Suprapubic skin (tissue), 4 donors: ENCODE data around the gene PLB1.

Experiments
- EP300 ChIP-seq: sonication (generic); formaldehyde crosslinking; IDR thresholded peaks from one replicate; pipeline ENCODE4 v1.6.1; 2017; ENCODE audit warnings: antibody characterized with exemption
- POLR2A ChIP-seq, 2 donors: fragments of 450-650 bp; IDR thresholded peaks; one replicate each; pipeline ENCODE4 v1.6.1; 2017; ENCODE audit warnings: antibody characterized with exemption in 2 of 2, mild to moderate bottlenecking in 2 of 2, moderate library complexity in 2 of 2
- POLR2AphosphoS5 ChIP-seq, 3 donors: sonication (generic); formaldehyde crosslinking; IDR thresholded peaks; one replicate each; pipeline ENCODE4 v1.6.1; 2017; ENCODE audit warnings: antibody characterized with exemption in 3 of 3
- TF ChIP-seq, protein P1 (sequence below), 2 donors: fragments of 200-600 bp in 1 of 2; fragments of 450-650 bp in 1 of 2; sonication (generic) in 1 of 2; IDR thresholded peaks; one replicate each; pipeline ENCODE4 v1.5.1; 2016 to 2019; ENCODE audit warnings: antibody characterized with exemption in 2 of 2, mild to moderate bottlenecking in 1 of 2, moderate library complexity in 1 of 2

- TF ChIP-seq, protein P1, sequence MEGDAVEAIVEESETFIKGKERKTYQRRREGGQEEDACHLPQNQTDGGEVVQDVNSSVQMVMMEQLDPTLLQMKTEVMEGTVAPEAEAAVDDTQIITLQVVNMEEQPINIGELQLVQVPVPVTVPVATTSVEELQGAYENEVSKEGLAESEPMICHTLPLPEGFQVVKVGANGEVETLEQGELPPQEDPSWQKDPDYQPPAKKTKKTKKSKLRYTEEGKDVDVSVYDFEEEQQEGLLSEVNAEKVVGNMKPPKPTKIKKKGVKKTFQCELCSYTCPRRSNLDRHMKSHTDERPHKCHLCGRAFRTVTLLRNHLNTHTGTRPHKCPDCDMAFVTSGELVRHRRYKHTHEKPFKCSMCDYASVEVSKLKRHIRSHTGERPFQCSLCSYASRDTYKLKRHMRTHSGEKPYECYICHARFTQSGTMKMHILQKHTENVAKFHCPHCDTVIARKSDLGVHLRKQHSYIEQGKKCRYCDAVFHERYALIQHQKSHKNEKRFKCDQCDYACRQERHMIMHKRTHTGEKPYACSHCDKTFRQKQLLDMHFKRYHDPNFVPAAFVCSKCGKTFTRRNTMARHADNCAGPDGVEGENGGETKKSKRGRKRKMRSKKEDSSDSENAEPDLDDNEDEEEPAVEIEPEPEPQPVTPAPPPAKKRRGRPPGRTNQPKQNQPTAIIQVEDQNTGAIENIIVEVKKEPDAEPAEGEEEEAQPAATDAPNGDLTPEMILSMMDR (IDR thresholded peaks at IDR 0.05), result no peak
- TF ChIP-seq POLR2AphosphoS5 (IDR thresholded peaks at IDR 0.05) (no peak), POLR2A (IDR thresholded peaks at IDR 0.05) (no peak), EP300 (no peak)
These were observed 137.3 kb downstream of the PLB1 start for GRCh38 chr2:28633204-28633603.
